CD4-positive, alpha-beta T cell (primary cell): Measurements from ENCODE around the gene SUMO2. TPM values are rescaled to one million over a fixed set of nuclear protein-coding genes. Genes with fewer than 3 reads are reported as not detected.

Experiments
- ATAC-seq: fragments of 200-7000 bp; cut with Tn5 transposase; one replicate; pipeline ENCODE4 v1.10.0; 2022; ENCODE audit warnings: mild to moderate bottlenecking; ENCODE audit not compliant: poor library complexity
- CTCF ChIA-PET: fragments of 350-600 bp; sonication (Branson Sonifier 250); formaldehyde crosslinking; loops from one replicate; lab custom pipeline; 2021; ENCODE audit warnings: antibody characterized with exemption, inconsistent platforms; lab: Charles Lee
- POLR2A ChIA-PET: fragments of 350-600 bp; sonication (Branson Sonifier 250); formaldehyde crosslinking; loops from one replicate; lab custom pipeline; 2021; ENCODE audit warnings: antibody characterized with exemption, inconsistent platforms; lab: Charles Lee
- DNase-seq, 14 experiments: peaks; one replicate each; pipeline ENCODE4 v3.0.0-alpha.2; 2013 to 2020; ENCODE audit warnings: mixed read lengths in 2 of 14
- H3K27ac ChIP-seq, 2 donors: one replicate each; pipeline versions ENCODE4 v1.5.1 to v1.7.0; 2013; ENCODE audit warnings: low read length in 2 of 2, low read depth in 1 of 2, mild to moderate bottlenecking in 1 of 2
- H3K27me3 ChIP-seq, 2 experiments: 1 replicate in 1 of 2; 2 replicates in 1 of 2; pipeline versions ENCODE4 v1.6.1 to v1.7.0; 2013; ENCODE audit warnings: low read length in 2 of 2, control low read depth in 1 of 2, mild to moderate bottlenecking in 1 of 2, moderate library complexity in 1 of 2; ENCODE audit not compliant: insufficient read depth in 2 of 2, control insufficient read depth in 1 of 2
- H3K36me3 ChIP-seq: one replicate; pipeline ENCODE4 v1.6.1; 2013; ENCODE audit warnings: low read length, control low read depth; ENCODE audit not compliant: insufficient read depth
- H3K4me1 ChIP-seq: one replicate; pipeline ENCODE4 v1.6.1; 2013; ENCODE audit warnings: low read length, control low read depth; ENCODE audit not compliant: insufficient read depth
- H3K4me3 ChIP-seq: one replicate; pipeline ENCODE4 v1.5.1; 2013; ENCODE audit warnings: mild to moderate bottlenecking, low read length, moderate library complexity
- H3K9me3 ChIP-seq, 2 experiments: 1 replicate in 1 of 2; 2 replicates in 1 of 2; pipeline versions ENCODE4 v1.6.1 to v1.7.0; 2013; ENCODE audit warnings: low read length in 2 of 2, mild to moderate bottlenecking in 2 of 2, control low read depth in 1 of 2, moderate library complexity in 1 of 2; ENCODE audit not compliant: control insufficient read depth in 1 of 2, insufficient read depth in 1 of 2
- H3K27ac Mint-ChIP-seq: one replicate; pipeline ENCODE4 v1.8.0; 2020; ENCODE audit warnings: mixed read lengths
- H3K27me3 Mint-ChIP-seq: one replicate; pipeline ENCODE4 v1.8.0; 2021; ENCODE audit warnings: mixed read lengths
- H3K36me3 Mint-ChIP-seq: one replicate; pipeline ENCODE4 v1.8.0; 2021; ENCODE audit warnings: low read depth, mixed read lengths
- H3K4me1 Mint-ChIP-seq: one replicate; pipeline ENCODE4 v1.8.0; 2021; ENCODE audit warnings: low read depth, mixed read lengths
- H3K4me3 Mint-ChIP-seq: one replicate; pipeline ENCODE4 v1.8.0; 2020; ENCODE audit warnings: mild to moderate bottlenecking, mixed read lengths
- H3K9me3 Mint-ChIP-seq: one replicate; pipeline ENCODE4 v1.8.0; 2020; ENCODE audit warnings: mixed read lengths
- intact Hi-C, 2 experiments: fragments of 100-400 bp; cut with DNase I in 1 of 2; cut with micrococcal nuclease in 1 of 2; formaldehyde crosslinking; loops; one replicate each; pipeline versions ENCODE4 v1.15.1 to v1.9.0; 2023 to 2025; cut with DNase I, micrococcal nuclease
- total RNA-seq, 174 experiments: library from RNA in 2 of 174; stranded (reverse) in 2 of 174; gene quantifications; one replicate each; pipeline ENCODE4 v1.2.3 and lab custom pipeline; 2021 to 2026
- TF ChIP-seq, protein P1 (sequence below): fragments of 200-600 bp; IDR thresholded peaks from one replicate; pipeline ENCODE4 v1.8.0; 2022; ENCODE audit warnings: antibody characterized with exemption, mild to moderate bottlenecking

Gene SUMO2
- total RNA-seq, 2 experiments from 2014 or later = 207 to 228 TPM

DNA sequence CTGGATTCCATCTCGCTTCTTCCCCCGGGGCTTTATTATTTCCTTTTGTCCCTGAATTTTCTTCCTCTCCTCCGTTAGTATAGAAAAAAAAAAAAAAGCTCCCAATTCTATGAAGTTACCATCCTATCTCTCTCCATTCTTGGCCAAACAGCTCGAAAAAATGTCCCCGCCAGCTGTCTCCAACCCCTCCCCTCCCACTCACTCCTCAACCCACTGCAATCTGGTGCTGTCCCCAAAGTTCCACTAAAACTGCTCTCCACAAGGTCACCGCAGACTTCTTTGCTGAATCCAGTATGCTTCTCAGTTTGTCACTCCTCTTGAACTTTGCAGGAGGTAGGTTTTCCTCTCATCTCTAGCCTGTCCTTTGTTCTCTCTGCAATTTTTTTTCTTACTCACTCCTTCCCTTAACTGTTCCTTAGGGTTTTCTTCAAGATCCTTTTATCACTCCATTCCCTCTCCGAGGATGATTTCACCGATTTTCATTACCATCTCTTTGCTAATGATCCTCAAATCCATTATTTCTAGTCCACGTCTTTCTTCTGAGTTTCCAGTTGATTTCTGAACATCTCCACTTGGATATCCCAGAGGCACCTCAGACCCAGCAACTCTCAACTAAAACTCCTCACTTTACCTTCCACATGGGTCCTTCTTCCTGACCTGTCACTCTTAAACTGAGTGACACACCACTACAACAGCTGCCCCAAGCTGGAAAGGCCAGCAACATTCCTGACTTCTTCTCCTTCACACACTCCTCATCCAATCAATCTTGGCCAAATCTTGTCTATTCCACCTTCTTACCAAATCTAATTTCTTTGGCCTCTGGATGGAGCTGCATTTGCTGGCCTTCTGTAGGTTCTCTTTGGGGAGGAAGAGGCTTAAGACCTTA is 1.5 kb upstream of the SUMO2 start:
- Mint-ChIP-seq H3K27me3 (no peaks in the 10 kb centered on the region), H3K36me3 (peaks cover 33% of the 10 kb centered on the region), H3K9me3 (no peaks in the 10 kb centered on the region), H3K4me3 (peak overlapping the region; percentile 92), H3K4me1 (peaks cover 39% of the 10 kb centered on the region), H3K27ac (peak overlapping the region; percentile 87)
- no peak overlapping the region for H3K4me3 ChIP-seq
- peaks cover 28% of the 10 kb centered on the region for H3K4me1 ChIP-seq
- no peaks in the 10 kb centered on the region for H3K27me3 ChIP-seq
- ATAC-seq (no peak), DNase-seq (no peak)
- TF ChIP-seq, protein P1, sequence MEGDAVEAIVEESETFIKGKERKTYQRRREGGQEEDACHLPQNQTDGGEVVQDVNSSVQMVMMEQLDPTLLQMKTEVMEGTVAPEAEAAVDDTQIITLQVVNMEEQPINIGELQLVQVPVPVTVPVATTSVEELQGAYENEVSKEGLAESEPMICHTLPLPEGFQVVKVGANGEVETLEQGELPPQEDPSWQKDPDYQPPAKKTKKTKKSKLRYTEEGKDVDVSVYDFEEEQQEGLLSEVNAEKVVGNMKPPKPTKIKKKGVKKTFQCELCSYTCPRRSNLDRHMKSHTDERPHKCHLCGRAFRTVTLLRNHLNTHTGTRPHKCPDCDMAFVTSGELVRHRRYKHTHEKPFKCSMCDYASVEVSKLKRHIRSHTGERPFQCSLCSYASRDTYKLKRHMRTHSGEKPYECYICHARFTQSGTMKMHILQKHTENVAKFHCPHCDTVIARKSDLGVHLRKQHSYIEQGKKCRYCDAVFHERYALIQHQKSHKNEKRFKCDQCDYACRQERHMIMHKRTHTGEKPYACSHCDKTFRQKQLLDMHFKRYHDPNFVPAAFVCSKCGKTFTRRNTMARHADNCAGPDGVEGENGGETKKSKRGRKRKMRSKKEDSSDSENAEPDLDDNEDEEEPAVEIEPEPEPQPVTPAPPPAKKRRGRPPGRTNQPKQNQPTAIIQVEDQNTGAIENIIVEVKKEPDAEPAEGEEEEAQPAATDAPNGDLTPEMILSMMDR = no peak
- H3K9me3 ChIP-seq = no peaks in the 10 kb centered on the region
- H3K36me3 ChIP-seq = peaks cover 6% of the 10 kb centered on the region
- peak overlapping the region in 1 of 2 donors; percentile 91 for H3K27ac ChIP-seq
- CTCF ChIA-PET = interaction anchor here (1.8 to 1.9 kb wide), 4 partner anchors 13 to 87 kb away, joined by 4 to 9 read pairs (median 7); partner anchors contain the start of gene MIF4GD
- intact Hi-C loops = loop anchor here (1.0 to 5.0 kb wide), 8 partner anchors 21 to 437 kb away; partner anchors contain the start of genes ATP5PD (in 1 of the 2), GRB2 (in 1 of the 2), JPT1 (in 1 of the 2) and KCTD2 (in 1 of the 2)
- POLR2A ChIA-PET = interaction anchor here (0.9 to 2.3 kb wide), 11 partner anchors 10 to 159 kb away, joined by 3 to 21 read pairs (median 8); partner anchors contain the start of genes ARMC7, ATP5PD, GGA3 and KCTD2

DNA sequence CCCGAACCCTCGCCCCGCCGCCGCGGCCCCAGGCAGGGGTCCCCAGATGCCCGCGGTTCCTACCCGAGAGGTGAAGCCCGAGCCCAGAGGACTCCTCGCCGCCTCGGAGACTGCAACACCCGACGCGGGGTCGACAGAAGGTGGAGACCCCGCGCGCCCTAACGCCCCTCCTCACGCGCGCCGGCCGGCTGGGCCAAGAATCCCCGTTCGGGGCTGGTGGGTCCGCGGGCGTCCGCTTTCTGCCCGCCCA is 515 bp downstream of the SUMO2 start:
- Histone ChIP-seq H3K36me3 (peaks cover 20% of the 10 kb centered on the region), H3K4me1 (peaks cover 41% of the 10 kb centered on the region), H3K9me3 (no peaks in the 10 kb centered on the region), H3K27me3 (no peaks in the 10 kb centered on the region), H3K27ac (peak overlapping the region; percentile 74 to 94), H3K4me3 (peak overlapping the region; percentile 96)
- H3K4me1 Mint-ChIP-seq = peaks cover 47% of the 10 kb centered on the region
- no peak for ATAC-seq
- intact Hi-C loops = loop anchor here (2.0 to 5.0 kb wide), 7 partner anchors 23 to 435 kb away; partner anchors contain the start of genes ATP5PD (in 1 of the 2), GRB2 (in 1 of the 2), KCTD2 (in 1 of the 2) and MIF4GD (in 1 of the 2)
- no peaks in the 10 kb centered on the region for H3K9me3 Mint-ChIP-seq
- H3K4me3 Mint-ChIP-seq = peak overlapping the region; percentile 90
- TF ChIP-seq, protein P1 = no peak
- H3K27ac Mint-ChIP-seq = peak overlapping the region; percentile 87
- H3K36me3 Mint-ChIP-seq = peaks cover 45% of the 10 kb centered on the region
- no peaks in the 10 kb centered on the region for H3K27me3 Mint-ChIP-seq
- peak in 1 of 14 experiments; percentile 6 for DNase-seq
- ChIA-PET CTCF (interaction anchor here (1.3 to 1.8 kb wide), 2 partner anchors 11 to 89 kb away, joined by 7 to 9 read pairs; partner anchors contain the start of gene MIF4GD), POLR2A (interaction anchor here (0.8 to 2.3 kb wide), 8 partner anchors 8 to 343 kb away, joined by 3 to 21 read pairs (median 8); partner anchors contain the start of genes GGA3, MIF4GD, MRPL58 and MRPS7)

DNA sequence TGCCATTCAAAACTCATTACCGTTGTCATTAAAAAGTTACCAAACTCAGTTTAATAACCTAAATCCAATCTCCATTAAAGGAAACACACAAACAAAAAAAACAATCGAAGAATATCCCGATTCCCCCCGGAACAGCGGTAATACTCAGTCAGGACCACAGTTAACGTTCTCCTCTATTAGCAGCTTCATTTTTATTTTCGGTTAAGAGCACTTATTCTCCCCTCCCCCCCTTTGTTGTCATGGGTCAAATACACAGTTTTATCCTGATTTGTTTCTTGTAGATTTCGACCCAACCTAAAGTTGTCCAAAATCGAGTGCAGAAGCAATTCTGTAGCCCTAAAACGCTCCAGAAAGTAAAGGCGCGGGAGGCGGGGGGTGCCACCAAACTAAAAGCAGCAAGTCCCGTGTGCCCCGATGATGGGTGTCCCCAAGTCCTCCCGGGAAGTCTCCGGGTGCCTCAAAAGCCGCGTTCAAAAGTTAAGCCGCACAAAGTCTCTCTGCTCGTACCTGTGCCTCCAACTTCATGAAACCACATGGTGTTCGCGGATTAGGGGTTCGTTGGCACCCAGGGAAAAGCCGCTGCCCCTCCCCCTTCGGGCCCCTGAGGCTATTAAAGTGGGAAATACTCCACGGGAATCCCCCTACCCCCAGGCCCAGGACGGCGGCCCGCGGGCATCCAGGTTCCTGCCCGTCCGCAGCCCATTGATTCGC is 996 bp downstream of the SUMO2 start:
- Histone ChIP-seq H3K36me3 (peaks cover 24% of the 10 kb centered on the region), H3K27me3 (no peaks in the 10 kb centered on the region), H3K9me3 (no peaks in the 10 kb centered on the region), H3K27ac (peak overlapping the region; percentile 74 to 94), H3K4me1 (peaks cover 41% of the 10 kb centered on the region), H3K4me3 (peak overlapping the region; percentile 96)
- no peaks in the 10 kb centered on the region for H3K9me3 Mint-ChIP-seq
- H3K36me3 Mint-ChIP-seq = peaks cover 46% of the 10 kb centered on the region
- H3K27ac Mint-ChIP-seq = peak overlapping the region; percentile 87
- TF ChIP-seq, protein P1 = no peak
- ChIA-PET POLR2A (interaction anchor here (0.6 to 2.3 kb wide), 10 partner anchors 8 to 607 kb away, joined by 3 to 9 read pairs (median 6); partner anchors contain the start of genes JPT1, MIF4GD, NT5C and NUP85), CTCF (interaction anchor here (0.6 to 0.7 kb wide), 2 partner anchors 76 to 89 kb away, joined by 3 read pairs; partner anchors contain the start of gene MIF4GD)
- peak overlapping the region; percentile 90 for H3K4me3 Mint-ChIP-seq
- ATAC-seq (peak; percentile 12), DNase-seq (peak; percentile 5 to 73 (median 31))
- no peaks in the 10 kb centered on the region for H3K27me3 Mint-ChIP-seq
- H3K4me1 Mint-ChIP-seq = peaks cover 48% of the 10 kb centered on the region
- intact Hi-C loops = loop anchor here (2.0 to 5.0 kb wide), 7 partner anchors 23 to 434 kb away; partner anchors contain the start of genes ATP5PD (in 1 of the 2), GRB2 (in 1 of the 2), KCTD2 (in 1 of the 2) and MIF4GD (in 1 of the 2)
